GOT3 (cell line): ENCODE measurements around the gene TMEM225B.
"Not testable (repeated sequence)": the region's sequence is repeated elsewhere in the genome, so short reads cannot be mapped to it uniquely, and the experiment has no call there.

Experiments used
- DNase-seq: peaks from one replicate; lab custom pipeline; 2025; ENCODE audit warnings: mixed read lengths; lab: John Stamatoyannopoulos, UW

Gene TMEM225B, protein sequence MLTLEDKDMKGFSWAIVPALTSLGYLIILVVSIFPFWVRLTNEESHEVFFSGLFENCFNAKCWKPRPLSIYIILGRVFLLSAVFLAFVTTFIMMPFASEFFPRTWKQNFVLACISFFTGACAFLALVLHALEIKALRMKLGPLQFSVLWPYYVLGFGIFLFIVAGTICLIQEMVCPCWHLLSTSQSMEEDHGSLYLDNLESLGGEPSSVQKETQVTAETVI

DNA sequence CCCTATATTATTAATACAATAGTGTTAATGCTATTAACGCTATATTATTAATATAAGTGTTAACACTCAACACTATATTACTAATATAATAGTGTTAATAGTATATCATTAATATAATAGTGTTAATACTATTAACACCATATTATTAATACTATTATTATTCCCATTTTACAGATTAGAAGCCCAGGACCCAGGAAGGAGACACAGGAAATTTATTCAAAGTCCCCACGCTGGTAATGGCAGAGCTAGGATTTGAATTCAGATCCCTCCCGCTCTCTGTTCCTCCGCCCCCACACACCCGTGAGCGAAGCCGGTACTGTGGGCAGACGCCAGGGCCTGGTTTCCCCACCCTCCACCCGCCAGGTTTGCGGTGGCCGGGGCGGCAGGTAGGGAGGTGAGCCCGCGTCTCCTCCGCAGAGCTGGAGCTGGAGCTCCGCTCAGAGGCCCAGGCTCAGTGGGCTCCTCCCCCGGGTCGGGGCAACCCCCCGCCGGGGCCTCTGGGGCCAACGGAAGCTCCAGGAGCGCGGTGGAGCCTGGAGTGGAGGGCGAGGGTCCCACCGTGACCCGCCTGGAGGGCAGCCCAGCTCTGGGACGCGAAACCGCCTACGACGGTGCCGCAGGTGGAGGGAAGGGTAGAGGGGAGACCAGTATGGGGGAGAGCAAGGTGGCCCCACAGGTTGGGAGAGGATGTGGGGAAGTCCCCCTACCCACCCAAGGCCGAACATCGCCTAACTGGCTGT, at the start of gene TMEM225B:
Gene TMEM225B (plus strand): TSS at position 506 of the 740 bp plus-strand sequence. CDS start 6,122 bp downstream, outside the sequence.
- DNase-seq, result no peak

DNA sequence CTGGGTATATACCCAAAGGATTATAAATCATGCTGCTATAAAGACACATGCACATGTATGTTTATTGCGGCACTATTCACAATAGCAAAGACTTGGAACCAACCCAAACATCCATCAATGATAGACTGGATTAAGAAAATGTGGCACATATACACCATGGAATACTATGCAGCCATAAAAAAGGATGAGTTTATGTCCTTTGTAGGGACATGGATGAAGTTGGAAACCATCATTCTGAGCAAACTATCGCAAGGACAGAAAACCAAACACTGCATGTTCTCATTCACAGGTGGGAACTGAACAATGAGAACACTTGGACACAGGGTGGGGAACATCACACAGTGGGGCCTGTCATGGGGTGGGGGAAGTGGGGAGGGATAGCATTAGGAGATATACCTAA, 48.5 kb upstream of the TMEM225B start:
- DNase-seq, result not testable (repeated sequence)

DNA sequence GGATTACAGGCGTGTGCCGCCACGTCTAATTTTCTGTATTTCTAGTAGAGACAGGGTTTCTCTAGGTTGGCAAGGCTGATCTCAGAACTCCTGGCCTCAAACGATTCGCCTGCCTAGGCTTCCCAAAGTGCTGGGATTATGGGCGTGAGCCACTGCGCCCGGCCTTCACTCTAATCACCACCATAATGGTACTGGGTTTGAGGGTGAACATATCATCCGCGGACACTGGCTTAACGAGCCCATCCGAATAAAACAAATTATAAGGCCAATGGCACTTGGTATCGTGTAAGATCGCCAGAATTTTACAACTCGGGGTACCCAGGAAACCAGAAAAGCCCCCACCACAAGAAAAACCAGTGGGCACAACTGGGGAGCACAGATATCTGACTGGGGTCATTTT, 46.7 kb upstream of the TMEM225B start:
- DNase-seq, result no peak

DNA sequence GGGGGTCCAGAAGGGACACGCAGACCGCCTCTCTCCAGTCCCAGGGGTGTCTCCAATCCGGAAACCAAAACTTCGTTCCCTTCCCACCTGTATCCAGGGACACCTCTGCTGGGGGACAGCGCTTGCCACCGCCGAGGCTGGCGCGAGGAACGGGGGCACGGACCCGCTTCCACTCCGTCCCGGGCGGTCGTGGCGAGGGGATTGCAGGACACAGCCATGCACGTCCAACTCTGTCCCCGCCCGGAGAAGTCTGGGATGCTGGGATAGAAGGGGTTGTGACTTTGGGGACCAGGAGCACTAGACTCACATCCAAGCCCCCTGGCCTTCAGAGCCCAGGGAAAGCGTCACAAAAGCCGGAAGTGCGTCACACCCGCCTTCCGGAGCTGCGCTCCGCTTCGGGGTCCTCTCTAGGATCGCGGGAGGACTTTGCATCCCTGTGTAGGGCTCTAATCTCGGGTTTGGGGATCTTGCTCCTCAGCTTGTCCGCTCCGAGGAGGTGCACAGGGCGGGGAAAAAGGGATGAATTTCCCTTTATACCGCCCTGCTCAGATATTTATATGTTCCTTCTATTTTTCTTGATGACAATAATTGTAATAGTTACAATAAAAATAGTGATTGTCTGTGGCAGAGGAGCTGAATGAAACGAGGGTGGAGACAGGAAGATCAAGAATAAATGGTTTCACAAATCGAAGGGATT, 46.2 kb upstream of the TMEM225B start, which contains the start of gene FAM200A:
Gene FAM200A (minus strand): TSS at position 348 of the 697 bp plus-strand sequence. CDS start 3,707 bp downstream, outside the sequence.
- peak; percentile 19 for DNase-seq

DNA sequence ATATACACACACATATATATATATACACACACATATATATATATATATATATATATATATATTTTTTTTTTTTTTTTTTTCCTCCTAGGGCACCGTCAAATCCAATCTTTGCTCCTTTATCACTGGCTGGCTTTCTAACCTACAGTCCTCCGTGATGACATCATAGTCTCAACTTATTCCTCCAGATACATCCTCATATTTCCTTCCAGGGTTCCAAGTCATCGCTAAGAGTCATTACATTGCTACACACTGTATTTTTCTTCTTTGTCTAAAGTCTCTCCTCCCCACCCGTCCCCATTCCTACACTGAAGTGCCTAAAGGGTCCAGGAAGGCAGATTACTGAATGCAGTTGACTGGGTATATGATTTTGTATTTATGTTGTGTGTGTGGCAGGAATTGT, 45.0 kb upstream of the TMEM225B start:
- DNase-seq, result no peak

DNA sequence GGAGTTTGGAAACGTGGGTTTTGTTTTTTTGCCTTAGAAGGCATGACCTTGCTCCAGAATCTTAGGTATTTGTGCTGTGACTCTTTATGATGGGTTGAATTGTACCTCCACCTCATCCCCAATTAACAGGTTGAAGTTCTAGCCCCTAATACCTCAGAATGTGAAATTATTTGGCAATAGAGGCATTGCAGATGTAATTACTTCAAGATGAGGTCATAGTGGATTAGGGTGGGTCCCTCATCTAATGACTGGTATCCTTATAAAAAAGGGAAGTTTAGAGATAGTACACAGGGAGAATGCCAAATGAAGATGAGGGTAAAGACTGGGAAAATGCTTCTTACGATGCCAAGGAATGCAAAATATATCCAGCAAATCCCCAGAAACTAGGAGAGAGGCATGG, 43.1 kb upstream of the TMEM225B start:
- DNase-seq, result no peak

DNA sequence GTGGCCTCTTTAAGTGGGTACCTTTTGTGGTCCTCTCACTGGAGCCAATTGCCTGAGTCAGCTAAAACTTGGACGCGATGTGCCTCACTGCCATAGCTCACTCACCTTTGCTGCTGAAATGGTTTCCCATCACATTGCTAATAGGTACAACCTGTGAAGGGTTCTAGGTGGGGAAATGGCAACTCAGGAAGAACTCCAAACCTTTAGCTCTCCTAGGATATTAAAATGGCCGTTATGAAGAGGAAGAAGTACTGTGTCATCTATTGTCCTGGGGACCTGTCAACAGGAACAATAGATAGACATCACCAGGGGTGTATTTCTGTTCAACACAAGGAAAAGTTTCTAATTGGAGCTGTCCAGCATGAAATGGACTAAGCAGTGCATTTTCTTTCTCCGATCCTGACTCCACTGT, 40.9 kb upstream of the TMEM225B start:
- DNase-seq, result no peak

DNA sequence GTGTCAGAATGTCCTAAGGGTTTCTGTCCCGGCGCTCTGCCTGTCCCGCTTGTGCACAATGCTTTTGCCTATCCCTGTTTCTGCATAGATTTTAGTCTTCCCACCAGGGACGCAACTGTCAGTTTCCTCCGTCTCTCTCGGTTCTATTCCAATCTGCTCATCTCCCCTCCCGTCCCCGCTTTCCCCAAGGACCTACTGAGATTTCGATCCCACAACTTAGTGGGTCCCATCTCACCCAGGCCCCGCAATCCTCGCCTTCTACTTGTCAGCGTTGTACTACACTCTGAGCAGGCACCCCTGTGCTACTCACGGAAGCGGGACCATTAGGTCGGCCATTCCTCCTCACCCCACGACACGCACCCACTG, 40.1 kb upstream of the TMEM225B start:
- DNase-seq, result no peak

DNA sequence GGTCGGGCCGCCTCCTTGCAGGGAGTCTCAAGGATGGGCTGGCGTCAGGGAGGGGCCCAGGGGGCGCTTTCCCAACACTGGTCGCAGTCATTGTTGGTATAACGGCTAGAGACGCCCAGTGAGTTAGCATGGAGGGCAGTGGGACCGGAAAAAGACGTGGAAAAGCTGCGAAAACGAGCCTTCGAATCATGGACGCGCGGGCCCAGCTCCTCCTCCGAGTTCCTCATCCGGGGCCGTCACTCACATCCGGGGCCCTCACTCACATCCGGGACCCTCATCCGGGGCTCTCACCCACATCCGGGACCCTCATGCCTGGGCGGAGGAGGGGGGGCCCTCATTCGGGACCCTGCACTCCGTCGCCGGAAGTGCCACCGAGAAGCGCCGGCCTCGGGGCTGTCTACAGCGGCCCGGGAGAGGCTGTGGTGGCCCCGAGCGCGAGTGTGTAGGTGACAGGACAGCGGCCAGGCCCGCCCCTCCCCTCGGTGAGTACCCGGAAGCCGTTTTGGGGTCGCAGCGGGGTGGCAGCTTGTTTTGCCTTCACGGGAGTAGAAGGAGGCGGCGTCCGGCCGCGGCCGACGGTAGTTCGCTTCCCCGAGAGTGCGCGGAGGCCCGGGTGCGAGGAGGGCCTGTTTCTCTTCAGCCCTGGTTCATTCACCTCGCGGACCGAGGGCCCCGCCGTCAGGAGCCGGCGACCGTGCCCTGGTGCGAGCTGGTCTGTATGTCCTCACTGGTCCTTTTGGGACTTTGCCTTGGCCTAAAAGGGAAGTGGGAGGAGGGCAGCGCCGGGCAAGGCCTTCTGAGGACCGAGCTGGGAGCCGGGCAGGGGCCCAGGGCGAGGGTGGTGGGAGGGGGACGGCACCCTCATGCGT, 39.5 kb upstream of the TMEM225B start, which contains the start of gene ZNF655:
Gene ZNF655 (plus strand): TSS at position 337 of the 869 bp plus-strand sequence. CDS start 1,918 bp downstream, outside the sequence.
- DNase-seq, result peak; percentile 50

DNA sequence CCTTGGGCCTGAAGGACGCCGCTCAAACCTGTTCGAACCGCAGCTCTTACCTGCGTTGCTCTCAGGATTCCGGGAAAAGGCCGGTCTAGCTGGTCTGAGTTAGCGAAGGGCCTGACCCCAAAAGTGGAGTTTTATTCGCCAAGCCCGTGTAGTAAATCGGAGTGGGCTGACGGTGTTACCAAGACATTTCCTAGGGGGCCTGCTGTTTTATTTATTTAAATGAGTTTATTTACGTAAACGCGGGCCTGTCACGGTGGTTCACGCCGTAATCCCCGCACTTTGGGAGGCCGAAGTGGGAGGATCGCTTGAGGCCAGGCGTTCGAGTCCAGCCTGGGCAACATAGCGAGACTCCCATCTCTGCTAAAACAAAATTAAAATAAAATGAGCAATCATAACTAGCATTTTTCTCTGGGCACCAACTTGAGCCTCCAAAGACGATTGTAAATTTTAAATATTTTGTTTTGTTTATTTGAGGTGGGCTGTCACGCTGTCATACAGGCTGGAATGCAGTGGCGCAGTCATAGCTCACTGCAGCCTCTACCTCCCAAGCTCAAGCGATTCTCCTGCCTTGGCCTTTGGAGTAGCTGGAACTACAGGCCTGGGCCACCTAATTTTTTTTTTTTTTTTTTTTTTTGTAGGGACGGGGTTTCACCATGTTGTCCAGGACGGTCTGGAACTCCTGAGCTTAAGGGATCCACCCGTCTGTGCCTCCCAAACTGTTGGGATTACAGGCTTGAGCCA, 38.7 kb upstream of the TMEM225B start:
- DNase-seq, result no peak

DNA sequence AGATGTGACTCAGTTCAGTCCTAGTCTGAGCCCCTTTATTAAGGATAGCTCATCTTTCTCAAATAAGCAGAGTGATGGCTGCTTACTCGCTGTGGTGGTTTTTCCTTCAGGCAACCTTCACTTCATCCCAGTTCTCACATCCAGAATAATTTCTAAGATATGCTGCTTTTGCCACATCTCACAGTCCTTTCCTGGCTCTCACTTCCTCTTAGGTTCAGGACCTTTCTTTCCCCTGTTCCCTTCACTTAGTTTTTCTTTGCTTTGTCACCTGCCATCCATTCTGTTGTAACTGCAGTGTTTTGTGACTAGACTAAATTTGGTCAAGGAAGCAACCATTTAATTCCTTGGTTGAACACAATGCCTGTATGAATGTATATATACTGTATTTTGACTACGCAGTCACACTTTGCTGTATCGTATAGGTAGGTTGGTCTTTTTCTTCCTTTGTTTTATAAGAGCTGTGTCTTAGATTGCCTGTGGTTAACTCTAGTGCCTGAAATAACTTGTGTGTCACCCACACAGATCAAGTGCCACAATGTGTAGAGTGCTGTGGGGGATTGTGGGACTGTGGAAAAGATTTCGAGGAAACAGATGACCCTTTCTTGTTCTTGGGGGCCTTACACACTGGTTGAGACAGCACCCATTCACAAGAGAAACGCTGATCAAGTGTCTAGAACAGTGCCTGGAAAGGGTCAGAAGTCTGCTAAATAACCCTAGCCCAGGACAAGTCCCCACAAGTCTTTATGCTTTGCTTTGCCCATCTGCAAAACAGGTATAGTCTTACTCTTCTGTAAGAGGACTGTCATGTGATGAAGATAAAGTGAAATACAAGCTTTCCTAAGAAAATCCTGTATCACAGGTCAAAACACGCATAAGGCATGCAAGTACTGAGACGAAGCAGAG, 37.0 kb upstream of the TMEM225B start:
- DNase-seq, result no peak

DNA sequence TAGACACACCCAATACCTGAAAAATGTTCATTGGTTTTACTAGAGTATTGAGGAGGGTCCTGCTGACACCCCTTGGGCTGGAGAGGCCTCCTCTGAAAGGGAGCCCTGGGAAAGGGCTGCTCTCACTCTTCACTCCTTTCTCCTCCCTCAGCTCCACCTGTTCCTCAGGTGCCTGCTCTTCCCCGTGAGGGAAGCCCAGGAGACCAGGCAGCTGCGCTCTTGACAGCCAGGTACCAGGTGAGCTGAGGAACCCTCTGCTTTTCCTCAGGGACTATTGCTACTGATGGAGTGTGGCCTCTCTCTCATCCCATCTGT, 36.4 kb upstream of the TMEM225B start:
- DNase-seq, result no peak

DNA sequence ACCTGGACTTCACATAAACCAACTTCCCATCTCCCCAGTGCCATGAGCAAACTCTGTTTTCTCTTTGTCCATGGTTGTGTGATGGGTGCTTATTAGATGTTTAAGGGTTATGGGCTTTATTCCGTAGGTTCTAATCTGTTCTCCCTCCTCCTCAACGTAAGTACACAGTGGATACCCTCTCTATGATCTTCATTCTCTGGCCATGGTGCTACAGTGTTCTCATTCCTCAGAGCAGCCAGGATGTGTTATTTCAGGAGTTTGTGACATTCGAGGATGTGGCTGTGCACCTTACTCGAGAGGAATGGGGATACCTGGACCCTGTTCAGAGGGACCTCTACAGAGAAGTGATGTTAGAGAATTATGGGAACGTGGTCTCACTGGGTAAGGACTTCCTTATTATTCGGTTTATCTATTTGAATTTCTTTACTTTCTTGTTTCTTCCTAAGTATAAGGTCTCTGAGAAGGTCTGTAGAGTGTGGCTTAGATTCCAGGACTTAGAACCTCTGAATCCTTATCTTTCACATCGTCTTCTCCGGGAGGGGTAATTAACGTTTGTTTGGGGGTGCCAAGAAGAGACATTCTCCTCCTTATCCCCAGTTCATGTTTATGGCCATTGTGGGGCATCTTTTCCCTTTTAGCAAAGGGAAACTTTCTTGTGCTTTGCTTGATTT, 35.8 kb upstream of the TMEM225B start:
- no peak for DNase-seq

DNA sequence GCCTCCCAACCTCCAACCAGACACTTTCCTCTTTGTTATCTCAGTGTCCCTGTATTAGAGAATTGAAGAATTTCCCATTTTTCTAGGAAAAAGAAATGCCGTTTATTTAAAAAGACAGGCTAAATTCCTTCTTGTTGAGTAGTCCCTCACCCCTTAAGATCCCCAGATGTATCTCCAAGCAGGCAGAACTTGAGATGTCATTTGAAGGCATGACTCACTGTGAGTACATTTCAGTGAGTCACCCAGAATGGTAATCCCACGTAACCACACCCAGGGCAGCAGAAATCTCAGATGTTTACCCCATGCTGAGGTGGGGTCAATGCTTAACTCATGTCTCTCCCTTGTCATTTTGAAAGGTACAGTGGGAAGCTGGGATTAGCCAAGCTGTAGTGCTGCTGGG, 35.2 kb upstream of the TMEM225B start:
- DNase-seq, result no peak

DNA sequence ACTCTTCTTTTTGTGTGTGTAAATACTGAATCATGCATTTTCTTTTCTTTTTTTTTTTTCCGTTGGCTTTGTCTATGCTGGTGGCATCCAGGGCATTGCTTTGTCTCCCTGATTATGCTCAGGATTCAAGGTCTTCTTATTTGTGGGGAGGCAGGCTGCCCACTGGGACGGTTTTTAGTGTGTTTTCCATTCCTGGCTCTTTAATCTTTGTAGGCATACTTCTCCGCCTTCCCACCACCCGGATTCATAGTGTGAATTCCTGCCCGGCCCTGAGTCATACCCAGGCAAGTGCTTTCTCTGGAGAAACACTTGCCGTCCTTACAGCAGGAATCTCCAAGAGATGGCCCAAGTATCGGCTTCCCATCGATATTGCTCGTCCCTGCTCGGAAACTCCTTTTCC, 34.4 kb upstream of the TMEM225B start:
- DNase-seq, result no peak

DNA sequence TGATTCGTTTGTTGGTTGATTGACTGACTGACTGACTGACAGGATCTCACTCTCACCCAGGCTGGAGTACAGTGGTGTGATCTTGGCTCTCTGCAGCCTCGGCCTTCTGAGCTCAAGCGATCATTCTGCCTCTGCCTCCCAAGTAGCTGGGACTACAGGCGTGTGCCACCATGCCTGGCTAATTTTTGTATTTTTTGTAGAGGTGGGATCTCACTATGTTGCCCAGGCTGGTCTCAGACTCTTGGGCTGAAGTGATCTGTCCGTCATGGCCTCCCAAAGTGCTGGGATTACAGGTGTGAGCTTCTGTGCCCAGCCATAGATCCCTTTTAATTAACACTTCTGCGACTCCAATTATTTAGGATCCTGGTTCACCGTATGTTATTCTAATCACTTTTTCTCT, 29.3 kb upstream of the TMEM225B start:
- DNase-seq, result not testable (repeated sequence)

DNA sequence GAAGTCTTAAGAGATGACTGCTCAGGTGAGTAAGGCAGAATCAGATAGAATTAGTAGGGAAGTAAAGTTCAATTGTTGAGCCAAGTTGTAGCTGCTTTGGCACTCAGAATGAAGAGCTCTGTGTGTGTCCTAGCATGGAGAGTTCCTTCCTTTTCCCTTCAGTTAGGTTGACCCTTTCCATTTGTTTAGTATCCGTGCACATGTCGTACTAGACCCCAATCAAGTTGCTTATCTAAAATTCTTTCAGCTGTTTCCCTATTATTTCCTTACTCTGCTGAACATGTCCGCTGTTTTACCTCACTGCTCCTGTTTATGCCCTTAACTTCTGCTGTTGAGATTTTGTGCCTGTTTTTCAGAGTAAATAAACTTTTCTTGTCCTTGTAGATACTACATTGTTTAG, 26.3 kb upstream of the TMEM225B start:
- no peak for DNase-seq

DNA sequence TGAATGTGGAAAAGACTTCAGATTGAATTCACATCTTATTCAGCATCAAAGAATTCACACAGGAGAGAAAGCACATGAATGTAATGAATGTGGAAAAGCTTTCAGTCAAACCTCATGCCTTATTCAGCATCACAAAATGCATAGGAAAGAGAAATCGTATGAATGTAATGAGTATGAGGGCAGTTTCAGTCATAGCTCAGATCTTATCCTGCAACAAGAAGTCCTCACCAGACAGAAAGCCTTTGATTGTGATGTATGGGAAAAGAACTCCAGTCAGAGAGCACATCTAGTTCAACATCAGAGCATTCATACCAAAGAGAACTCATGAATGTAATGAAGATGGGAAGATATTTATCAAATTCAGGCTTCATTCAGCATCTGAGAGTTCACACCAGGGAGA, 24.8 kb upstream of the TMEM225B start:
- DNase-seq, result no peak

DNA sequence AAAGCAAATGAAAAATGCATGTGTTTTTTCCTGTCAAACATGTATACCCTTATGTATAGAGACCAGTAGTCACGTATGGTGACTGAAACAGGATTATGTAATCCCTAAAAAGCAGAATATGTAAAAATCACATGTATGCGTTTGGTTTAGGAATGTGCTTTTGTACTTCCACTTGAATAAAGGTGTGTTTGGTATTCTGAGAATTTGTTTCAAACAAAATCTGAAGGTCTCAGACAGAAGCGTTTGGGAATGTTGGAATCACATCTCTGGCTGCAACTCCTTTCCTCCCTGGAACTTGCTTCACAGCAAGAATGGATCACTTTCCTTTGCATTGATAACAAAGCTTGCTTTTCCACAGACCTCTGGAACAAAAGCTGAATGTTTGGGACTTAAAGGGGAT, 21.8 kb upstream of the TMEM225B start:
- DNase-seq, result no peak
